ENCODE measurements around the gene UQCC2. TPM values are rescaled to one million over a fixed set of nuclear protein-coding genes. Genes with fewer than 3 reads are reported as not detected.

The UQCC2 gene
- total RNA-seq, 3 donors from 2014 or later: 41.8 to 48.6 (median 45.7) TPM

- no peaks in the 10 kb centered on the region for H3K36me3 ChIP-seq (ENCODE audit: low read depth)
- H3K4me1 ChIP-seq (ENCODE audit: low read depth): no peaks in the 10 kb centered on the region
- TF ChIP-seq CTCF (IDR thresholded peaks at IDR 0.05): no peak
- intact Hi-C loops (cut with DNase I, micrococcal nuclease): no loop called here
- ATAC-seq (no peak), DNase-seq (no peak)
- H3K9me3 ChIP-seq: no peaks in the 10 kb centered on the region
- no peak overlapping the region for H3K4me3 ChIP-seq
Measured at GRCh38 chr6:33723371-33724085, 12.0 kb upstream of the UQCC2 start.

GRCh38 chr6:33722103-33722623 is 10.7 kb upstream of the UQCC2 start:
- H3K4me1 ChIP-seq (ENCODE audit: low read depth): no peaks in the 10 kb centered on the region

GRCh38 chr6:33721508-33721907 is 10.0 kb upstream of the UQCC2 start:
- DNase-seq (no peak), ATAC-seq (no peak)
- Histone ChIP-seq H3K9me3 (no peaks in the 10 kb centered on the region), H3K4me3 (no peak overlapping the region), H3K36me3 (ENCODE audit: low read depth) (no peaks in the 10 kb centered on the region), H3K4me1 (ENCODE audit: low read depth) (no peaks in the 10 kb centered on the region)
- intact Hi-C loops (cut with DNase I, micrococcal nuclease): no loop called here
- TF ChIP-seq CTCF (IDR thresholded peaks at IDR 0.05): no peak

More at GRCh38 chr6:33722103-33722623, 10.7 kb upstream of the UQCC2 start:
- Histone ChIP-seq H3K9me3 (no peaks in the 10 kb centered on the region), H3K4me3 (no peak overlapping the region), H3K36me3 (ENCODE audit: low read depth) (no peaks in the 10 kb centered on the region)
- DNase-seq (no peak), ATAC-seq (no peak)
- intact Hi-C loops (cut with DNase I, micrococcal nuclease): no loop called here
- no peak for TF ChIP-seq CTCF (IDR thresholded peaks at IDR 0.05)

- ATAC-seq (peak; percentile 38), DNase-seq (no peak)
- Histone ChIP-seq H3K4me3 (no peak overlapping the region), H3K4me1 (ENCODE audit: low read depth) (no peaks in the 10 kb centered on the region), H3K36me3 (ENCODE audit: low read depth) (no peaks in the 10 kb centered on the region), H3K9me3 (no peaks in the 10 kb centered on the region)
- intact Hi-C loops (cut with DNase I, micrococcal nuclease): no loop called here
- no peak for TF ChIP-seq CTCF (IDR thresholded peaks at IDR 0.05)
Measured at GRCh38 chr6:33720998-33721397, 9.5 kb upstream of the UQCC2 start.

- Histone ChIP-seq H3K4me3 (no peak overlapping the region), H3K4me1 (ENCODE audit: low read depth) (no peaks in the 10 kb centered on the region), H3K36me3 (ENCODE audit: low read depth) (no peaks in the 10 kb centered on the region), H3K9me3 (no peaks in the 10 kb centered on the region)
- no peak for TF ChIP-seq CTCF (IDR thresholded peaks at IDR 0.05)
- DNase-seq (no peak), ATAC-seq (peak; percentile 21)
- intact Hi-C loops (cut with DNase I, micrococcal nuclease): loop anchor here in 1 of 2 donors (10.0 kb wide), 1 partner anchor 45 kb away; no protein-coding TSS in a partner anchor
Measured at GRCh38 chr6:33719326-33719987, 8.0 kb upstream of the UQCC2 start.
